HG02678 (cell line): Measurements from ENCODE around the gene MTHFS.
"Not testable (repeated sequence)": the region's sequence is repeated elsewhere in the genome, so short reads cannot be mapped to it uniquely, and the experiment has no call there.

ENCODE experiments used
- ATAC-seq: cut with Tn5 transposase; IDR thresholded peaks from one replicate; pipeline ENCODE4 v1.9.1; 2021; ENCODE audit warnings: mild to moderate bottlenecking, moderate library complexity; ENCODE audit not compliant: unreplicated experiment

MTHFS gene

DNA sequence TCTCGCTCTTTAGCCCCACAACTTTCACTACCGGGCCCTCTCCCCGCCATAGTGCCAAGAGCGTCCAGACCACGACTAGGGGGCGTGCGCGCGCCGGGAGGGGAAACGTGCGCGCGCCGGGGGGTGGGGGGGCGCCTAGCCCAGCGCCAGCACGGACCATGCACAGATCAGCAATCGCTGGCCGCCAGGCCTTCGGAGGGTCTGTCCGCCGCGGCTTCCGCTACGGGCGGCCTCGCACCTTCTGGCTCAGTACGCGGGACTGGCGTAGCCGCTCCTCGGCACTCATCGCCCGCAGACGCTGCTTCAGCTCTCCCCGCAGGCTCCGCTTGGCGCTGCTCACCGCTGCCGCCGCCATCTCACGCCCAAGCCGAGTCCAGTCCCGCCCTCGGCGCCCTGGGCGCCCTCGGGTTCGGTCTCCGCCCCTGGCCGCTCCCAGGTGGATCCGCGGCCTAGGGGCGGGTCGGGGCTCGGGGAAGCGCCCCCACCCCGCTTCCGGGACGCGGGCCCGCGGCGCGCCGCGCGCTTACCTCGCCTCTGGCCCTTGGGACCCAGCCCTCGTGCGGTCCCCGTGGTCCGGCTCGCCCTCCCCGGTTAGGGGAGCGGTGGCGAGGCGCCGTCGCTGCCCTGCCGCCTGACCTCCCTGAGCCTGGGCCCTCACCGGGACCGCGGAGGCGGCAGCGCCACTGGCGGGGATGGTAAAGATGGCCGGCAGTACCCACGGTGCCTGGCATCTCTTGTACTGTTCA, at the start of gene MTHFS:
MTHFS (minus strand) TSS at position 381 of the 746 bp plus-strand sequence; CDS start at position 355, 26 bp downstream.
- peak; percentile 81 for ATAC-seq

GRCh38 chr15:79944622-79945021, 47.8 kb upstream of the MTHFS start:
- no peak for ATAC-seq

DNA sequence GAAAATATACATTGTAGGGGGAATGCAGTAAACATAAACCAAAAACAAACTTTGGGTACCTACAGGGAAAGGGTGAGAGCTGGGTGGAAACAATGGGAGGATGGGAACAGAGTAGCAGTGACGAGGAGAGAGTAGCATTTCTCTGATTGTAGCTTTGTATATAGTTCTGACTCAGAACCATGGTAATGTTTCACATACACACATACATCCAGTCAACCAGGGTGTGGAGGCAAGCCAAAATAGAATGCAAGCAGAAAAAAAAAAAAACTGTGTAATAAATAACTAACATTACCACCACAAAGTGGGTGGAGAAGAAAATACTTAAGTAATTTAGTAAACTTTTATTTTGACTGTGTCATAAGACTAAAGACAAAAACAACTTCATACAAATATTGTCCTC, 47.0 kb upstream of the MTHFS start:
- ATAC-seq, result peak; percentile 73

DNA sequence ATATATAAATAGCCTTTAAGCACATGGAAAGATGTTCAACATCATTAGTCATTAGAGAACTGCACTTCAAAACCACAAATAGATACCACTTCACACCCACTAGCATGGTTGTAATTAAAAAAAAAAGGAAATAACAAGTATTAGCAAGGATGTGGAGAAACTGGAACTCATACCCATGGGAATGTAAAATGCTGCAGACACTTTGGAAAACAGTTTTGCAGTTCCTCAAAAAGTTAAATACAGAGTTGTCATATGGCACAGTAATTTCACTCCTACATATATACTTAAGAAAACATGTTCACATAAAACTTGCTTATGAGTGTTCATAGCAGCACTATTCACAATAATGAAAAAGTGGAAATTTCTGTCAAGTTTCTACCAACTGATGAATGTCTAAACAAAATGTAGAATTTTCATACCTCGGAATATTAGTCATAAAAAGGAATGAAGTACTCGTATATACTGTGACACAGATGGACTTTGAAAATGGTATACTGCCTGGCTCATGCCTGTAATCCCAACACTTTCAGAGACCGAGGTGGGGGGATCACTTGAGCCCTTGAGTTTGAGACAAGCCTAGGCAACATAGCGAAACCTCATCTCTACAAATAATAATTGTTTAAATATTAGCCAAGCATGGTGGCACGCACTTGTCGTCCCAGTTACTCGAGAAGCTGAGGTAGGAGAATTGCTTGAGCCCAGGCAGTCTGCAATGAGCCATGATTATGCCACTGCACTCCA, 46.1 kb upstream of the MTHFS start:
- ATAC-seq, result no peak

GRCh38 chr15:79939399-79939798, 42.6 kb upstream of the MTHFS start:
- ATAC-seq, result no peak

- ATAC-seq, result no peak
Observed at GRCh38 chr15:79938143-79938542, 41.3 kb upstream of the MTHFS start.

GRCh38 chr15:79935556-79936201, 38.9 kb upstream of the MTHFS start:
- ATAC-seq, result not testable (repeated sequence)

DNA sequence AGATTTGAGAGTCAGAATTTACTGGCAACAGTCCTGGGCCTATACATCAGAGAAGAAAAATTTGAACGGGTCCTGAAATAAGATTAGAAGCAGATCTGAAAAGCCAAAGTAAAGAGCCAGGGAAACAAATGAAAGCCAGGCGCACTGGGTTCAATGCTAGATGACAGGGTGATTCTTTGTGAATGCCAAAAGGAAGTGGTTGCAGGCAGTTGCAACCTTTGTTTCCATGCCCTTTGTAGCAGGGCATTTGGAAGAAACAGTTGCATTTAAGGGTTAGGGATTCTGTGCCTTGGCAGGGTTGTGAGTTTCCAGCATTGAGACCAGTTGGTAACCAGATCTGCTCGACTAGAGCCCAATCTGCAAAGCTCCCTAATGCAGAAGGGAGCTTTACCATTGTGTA, 36.4 kb upstream of the MTHFS start:
- ATAC-seq, result no peak

DNA sequence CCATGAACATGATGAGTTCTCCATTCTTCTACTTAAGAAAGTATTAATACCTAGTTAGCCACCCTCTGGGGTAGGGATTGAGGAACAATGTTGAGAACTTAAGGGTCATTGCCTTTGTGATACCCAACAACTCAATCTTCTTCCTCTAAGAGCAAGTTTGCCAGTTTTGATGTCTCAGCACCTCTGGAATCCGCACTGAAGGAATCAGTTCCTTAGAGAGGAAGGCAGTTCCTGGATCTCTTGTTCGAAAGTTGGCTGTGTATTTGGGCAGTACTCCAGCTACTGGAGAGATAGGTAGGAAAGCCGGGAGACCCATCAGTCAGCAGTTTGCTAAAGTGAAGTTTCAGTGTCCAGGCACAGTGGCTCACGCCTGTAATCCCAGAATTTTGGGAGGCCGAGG, 35.6 kb upstream of the MTHFS start:
- no peak for ATAC-seq

DNA sequence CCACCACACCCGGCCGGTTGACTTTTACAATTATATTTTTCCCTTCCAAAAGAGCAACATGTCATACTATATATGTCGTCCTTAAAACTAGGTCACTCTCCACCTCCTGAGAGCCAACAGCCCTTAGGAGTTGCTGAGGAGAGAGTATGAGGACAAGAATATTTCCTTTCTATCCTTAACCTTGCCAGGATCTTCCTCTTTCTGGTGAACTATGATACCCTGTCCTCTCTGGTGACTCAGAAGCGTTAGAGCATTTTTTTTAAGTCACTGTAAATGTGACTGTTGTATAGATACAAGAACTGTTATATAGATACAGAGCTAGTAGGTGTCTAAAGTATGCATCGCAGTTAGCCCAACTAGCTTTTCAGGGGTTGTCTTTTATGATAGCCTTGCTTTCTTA, 33.7 kb upstream of the MTHFS start:
- ATAC-seq, result no peak

- no peak for ATAC-seq
Observed at GRCh38 chr15:79929412-79929811, 32.6 kb upstream of the MTHFS start.

GRCh38 chr15:79926116-79926515, 29.3 kb upstream of the MTHFS start:
- not testable (repeated sequence) for ATAC-seq

- no peak for ATAC-seq
Observed at GRCh38 chr15:79924379-79924778, 27.6 kb upstream of the MTHFS start.

GRCh38 chr15:79923515-79924169, 26.8 kb upstream of the MTHFS start:
- peak; percentile 97 for ATAC-seq

DNA sequence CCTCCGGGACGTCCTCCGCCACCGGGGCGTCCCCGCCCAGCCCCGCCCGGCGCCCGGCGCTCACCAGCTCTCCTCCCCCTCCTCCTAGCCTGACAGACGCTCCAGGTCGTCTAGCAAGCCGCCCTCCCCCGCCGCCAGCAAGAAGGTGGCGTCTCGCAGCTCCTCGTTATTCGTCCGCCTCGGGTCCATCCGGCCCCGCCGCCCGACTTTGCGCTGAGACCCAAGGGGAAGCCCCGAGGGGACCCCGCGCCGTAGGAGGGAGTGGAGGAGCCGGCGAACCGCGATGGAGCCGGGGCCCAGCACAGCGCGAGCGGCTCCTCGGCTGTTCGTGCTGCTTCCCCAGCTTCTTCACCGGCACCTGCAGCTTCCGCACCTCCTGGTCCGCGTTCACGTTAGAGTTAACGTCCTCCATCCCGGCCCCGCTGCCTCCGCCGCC, 26.3 kb upstream of the MTHFS start:
- ATAC-seq, result peak; percentile 33

DNA sequence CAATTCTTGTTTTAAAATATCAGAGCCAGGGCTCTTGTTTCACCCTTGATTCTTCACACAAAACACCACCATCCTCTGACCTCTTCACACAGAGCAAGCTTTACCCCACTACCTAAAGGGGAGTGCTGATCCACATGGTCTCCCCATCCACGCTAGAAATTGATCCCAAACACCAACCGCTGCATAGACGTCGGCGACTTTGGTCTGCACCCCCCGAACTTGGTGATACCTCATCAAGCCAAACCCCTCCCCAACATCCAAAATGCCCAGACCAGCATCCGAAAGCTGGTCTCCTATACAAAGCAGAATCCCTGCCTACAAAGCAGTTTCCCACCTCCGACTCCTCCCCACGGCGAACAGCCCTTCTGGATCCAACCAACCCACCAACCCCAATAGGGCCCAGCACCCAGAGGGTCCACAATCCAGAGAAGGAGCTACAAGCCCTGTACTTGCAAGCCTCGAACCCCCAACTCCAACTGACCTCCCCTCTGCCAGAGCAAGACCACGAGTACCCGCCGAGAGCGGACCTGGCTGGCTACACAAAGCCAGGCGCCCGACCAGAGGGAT, 25.8 kb upstream of the MTHFS start:
- no peak for ATAC-seq

- no peak for ATAC-seq
Observed at GRCh38 chr15:79919749-79920511, 23.1 kb upstream of the MTHFS start.

DNA sequence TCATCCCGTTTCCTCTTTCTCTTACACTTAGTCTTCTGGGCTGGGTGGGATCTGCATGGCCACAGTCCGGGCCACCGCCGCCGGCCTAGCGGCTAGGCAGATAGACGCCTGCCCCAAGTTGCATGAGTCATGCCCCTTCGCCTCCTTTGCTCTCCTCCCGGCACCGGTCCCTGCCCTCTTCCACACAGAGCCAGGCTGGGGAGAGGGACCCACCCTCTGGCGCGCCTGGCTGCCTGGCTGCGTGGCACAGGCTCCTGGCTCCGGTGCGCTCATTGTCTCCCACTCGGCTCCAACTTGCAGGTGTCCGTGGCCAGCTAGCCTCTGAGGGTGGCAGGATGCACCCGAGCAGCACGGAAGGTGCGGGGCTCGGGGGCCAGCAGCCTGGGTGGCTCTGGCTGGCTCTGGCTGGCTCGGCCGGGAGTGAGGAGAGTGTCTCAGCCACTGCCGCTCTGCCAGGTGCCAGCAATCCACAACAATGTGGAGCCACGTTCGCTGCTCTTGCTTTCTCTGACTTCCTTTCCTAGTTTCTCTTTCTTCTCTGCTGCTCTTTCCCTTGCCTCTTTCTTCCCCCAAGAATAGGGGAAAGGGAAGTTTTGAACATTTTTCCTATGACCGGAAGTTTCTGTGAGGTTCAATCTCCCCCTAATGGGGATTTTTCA, 22.4 kb upstream of the MTHFS start:
- ATAC-seq, result no peak

- no peak for ATAC-seq
Observed at GRCh38 chr15:79918278-79918677, 21.5 kb upstream of the MTHFS start.
